ENCODE measurements around the gene CD70.
"Not testable (repeated sequence)": the region's sequence is repeated elsewhere in the genome, so short reads cannot be mapped to it uniquely, and the experiment has no call there.

The CD70 gene

GRCh38 chr19:6590827-6591319, at the start of gene CD70:
Gene CD70 (minus strand): TSS chr19:6591150. CDS start chr19:6591002, 148 bp downstream.
- DNase-seq (ENCODE audit: insufficient read length, low spot score) (no peak), FAIRE-seq (no peak)
- no peak for TF ChIP-seq CTCF (IDR thresholded peaks at IDR 0.05; ENCODE audit: insufficient read depth, missing control alignments)

- FAIRE-seq; DNase-seq (ENCODE audit: insufficient read length, low spot score): not testable (repeated sequence)
These were observed 49.4 kb upstream of the CD70 start for GRCh38 chr19:6640333-6640732.

- TF ChIP-seq CTCF (IDR thresholded peaks at IDR 0.05; ENCODE audit: insufficient read depth, missing control alignments), result no peak
- FAIRE-seq (no peak), DNase-seq (ENCODE audit: insufficient read length, low spot score) (no peak)
These were observed 48.5 kb upstream of the CD70 start for GRCh38 chr19:6639439-6639838.

GRCh38 chr19:6633456-6633813, 42.5 kb upstream of the CD70 start:
- not testable (repeated sequence) for FAIRE-seq; DNase-seq (ENCODE audit: insufficient read length, low spot score)

GRCh38 chr19:6632747-6633455, 42.0 kb upstream of the CD70 start:
- not testable (repeated sequence) for DNase-seq (ENCODE audit: insufficient read length, low spot score); FAIRE-seq
- TF ChIP-seq CTCF (IDR thresholded peaks at IDR 0.05; ENCODE audit: insufficient read depth, missing control alignments), result peak; percentile 61

GRCh38 chr19:6632002-6632621, 41.2 kb upstream of the CD70 start:
- FAIRE-seq (no peak), DNase-seq (ENCODE audit: insufficient read length, low spot score) (no peak)
- peak; percentile 91 for TF ChIP-seq CTCF (IDR thresholded peaks at IDR 0.05; ENCODE audit: insufficient read depth, missing control alignments)

- DNase-seq (ENCODE audit: insufficient read length, low spot score), result no peak
- TF ChIP-seq CTCF (IDR thresholded peaks at IDR 0.05; ENCODE audit: insufficient read depth, missing control alignments), result no peak
- FAIRE-seq, result no peak
These were observed 35.8 kb upstream of the CD70 start for GRCh38 chr19:6626764-6627163.

- FAIRE-seq (no peak), DNase-seq (ENCODE audit: insufficient read length, low spot score) (no peak)
- no peak for TF ChIP-seq CTCF (IDR thresholded peaks at IDR 0.05; ENCODE audit: insufficient read depth, missing control alignments)
These were observed 26.4 kb upstream of the CD70 start for GRCh38 chr19:6617374-6617773.
